ENCODE data around the gene OR52E1.
"Not testable (repeated sequence)": the region's sequence is repeated elsewhere in the genome, so short reads cannot be mapped to it uniquely, and the experiment has no call there.

OR52E1 gene

GRCh38 chr11:5046754-5047330 is 22.5 kb upstream of the OR52E1 start:
- no peaks in the 10 kb centered on the region for H3K27me3 ChIP-seq (replicated peaks; ENCODE audit: insufficient read depth, low read length)
- H3K9me3 ChIP-seq (replicated peaks; ENCODE audit: insufficient read depth, low read length), result no peaks in the 10 kb centered on the region
- no peak overlapping the region for H2AFZ ChIP-seq (ENCODE audit: low read length)
- no peak overlapping the region for H3K27ac ChIP-seq (ENCODE audit: low read length)
- H4K20me1 ChIP-seq (ENCODE audit: insufficient read depth, low read length), result no peaks in the 10 kb centered on the region
- no peak overlapping the region for H3K9ac ChIP-seq (ENCODE audit: low read length)
- no peak for TF ChIP-seq CTCF (IDR thresholded peaks at IDR 0.05; ENCODE audit: low read length)
- H3K4me2 ChIP-seq (ENCODE audit: low read depth, low read length), result no peak overlapping the region
- no peaks in the 10 kb centered on the region for H3K36me3 ChIP-seq (replicated peaks; ENCODE audit: insufficient read depth, low read length)
- H3F3A ChIP-seq (ENCODE audit: insufficient read depth, low read length), result no peaks in the 10 kb centered on the region
- H3K79me2 ChIP-seq (ENCODE audit: low read length), result no peaks in the 10 kb centered on the region
- no peak for DNase-seq
- no peak overlapping the region for H3K4me3 ChIP-seq (ENCODE audit: low read length)
- H3K4me1 ChIP-seq (ENCODE audit: low read length), result no peaks in the 10 kb centered on the region
- no peaks in the 10 kb centered on the region for H3K9me2 ChIP-seq (replicated peaks; ENCODE audit: insufficient read depth, low read length)

- H2AFZ ChIP-seq (ENCODE audit: low read length); H3K9ac ChIP-seq (ENCODE audit: low read length); H3K4me1 ChIP-seq (ENCODE audit: low read length); H3K4me2 ChIP-seq (ENCODE audit: low read depth, low read length); H3K9me2 ChIP-seq (replicated peaks; ENCODE audit: insufficient read depth, low read length); DNase-seq; H3K27ac ChIP-seq (ENCODE audit: low read length); H3K4me3 ChIP-seq (ENCODE audit: low read length); H3F3A ChIP-seq (ENCODE audit: insufficient read depth, low read length); H4K20me1 ChIP-seq (ENCODE audit: insufficient read depth, low read length); H3K27me3 ChIP-seq (replicated peaks; ENCODE audit: insufficient read depth, low read length); H3K79me2 ChIP-seq (ENCODE audit: low read length); H3K9me3 ChIP-seq (replicated peaks; ENCODE audit: insufficient read depth, low read length); H3K36me3 ChIP-seq (replicated peaks; ENCODE audit: insufficient read depth, low read length): not testable (repeated sequence)
These were observed 10.7 kb upstream of the OR52E1 start for GRCh38 chr11:5058679-5059078.

- H3K4me2 ChIP-seq (ENCODE audit: low read depth, low read length), result no peak within 1 kb of the TSS
- H4K20me1 ChIP-seq (ENCODE audit: insufficient read depth, low read length), result no peaks in the 10 kb centered on the region
- no peaks in the 10 kb centered on the region for H3K9me2 ChIP-seq (replicated peaks; ENCODE audit: insufficient read depth, low read length)
- H3K27me3 ChIP-seq (replicated peaks; ENCODE audit: insufficient read depth, low read length), result no peaks in the 10 kb centered on the region
- H3F3A ChIP-seq (ENCODE audit: insufficient read depth, low read length), result no peaks in the 10 kb centered on the region
- H3K27ac ChIP-seq (ENCODE audit: low read length), result no peak within 1 kb of the TSS
- H2AFZ ChIP-seq (ENCODE audit: low read length), result no peak within 1 kb of the TSS
- H3K9ac ChIP-seq (ENCODE audit: low read length), result no peak within 1 kb of the TSS
- H3K4me1 ChIP-seq (ENCODE audit: low read length), result no peaks in the 10 kb centered on the region
- TF ChIP-seq CTCF (IDR thresholded peaks at IDR 0.05; ENCODE audit: low read length) (no peak), EZH2phosphoT487 (IDR thresholded peaks at IDR 0.05; ENCODE audit: low read length) (no peak), EZH2 (optimal IDR thresholded peaks at IDR 0.05; ENCODE audit: low read depth, low read length) (no peak)
- H3K4me3 ChIP-seq (ENCODE audit: low read length), result no peak within 1 kb of the TSS
- no peaks in the 10 kb centered on the region for H3K79me2 ChIP-seq (ENCODE audit: low read length)
- DNase-seq, result no peak
- H3K9me3 ChIP-seq (replicated peaks; ENCODE audit: insufficient read depth, low read length), result no peaks in the 10 kb centered on the region
- no peaks in the 10 kb centered on the region for H3K36me3 ChIP-seq (replicated peaks; ENCODE audit: insufficient read depth, low read length)
These were observed 10.0 kb upstream of the OR52E1 start, which contains the start of gene OR52E2 for GRCh38 chr11:5059391-5059790. TSS of gene OR52E2 (minus strand) at chr11:5059627. CDS start at chr11:5059627, 0 bp downstream.

- no peaks in the 10 kb centered on the region for H3K9me2 ChIP-seq (replicated peaks; ENCODE audit: insufficient read depth, low read length)
- no peaks in the 10 kb centered on the region for H3K27me3 ChIP-seq (replicated peaks; ENCODE audit: insufficient read depth, low read length)
- H3F3A ChIP-seq (ENCODE audit: insufficient read depth, low read length), result no peaks in the 10 kb centered on the region
- H3K79me2 ChIP-seq (ENCODE audit: low read length), result no peaks in the 10 kb centered on the region
- no peaks in the 10 kb centered on the region for H3K9me3 ChIP-seq (replicated peaks; ENCODE audit: insufficient read depth, low read length)
- H3K9ac ChIP-seq (ENCODE audit: low read length), result no peak overlapping the region
- no peaks in the 10 kb centered on the region for H4K20me1 ChIP-seq (ENCODE audit: insufficient read depth, low read length)
- H3K4me3 ChIP-seq (ENCODE audit: low read length), result no peak overlapping the region
- no peaks in the 10 kb centered on the region for H3K36me3 ChIP-seq (replicated peaks; ENCODE audit: insufficient read depth, low read length)
- no peak overlapping the region for H3K27ac ChIP-seq (ENCODE audit: low read length)
- H3K4me1 ChIP-seq (ENCODE audit: low read length), result no peaks in the 10 kb centered on the region
- no peak overlapping the region for H3K4me2 ChIP-seq (ENCODE audit: low read depth, low read length)
- DNase-seq, result peak; percentile 14
- no peak for TF ChIP-seq EZH2phosphoT487 (IDR thresholded peaks at IDR 0.05; ENCODE audit: low read length)
- no peak for TF ChIP-seq CTCF (IDR thresholded peaks at IDR 0.05; ENCODE audit: low read length)
- no peak for TF ChIP-seq EZH2 (optimal IDR thresholded peaks at IDR 0.05; ENCODE audit: low read depth, low read length)
- H2AFZ ChIP-seq (ENCODE audit: low read length), result no peak overlapping the region
These were observed 4.3 kb upstream of the OR52E1 start for GRCh38 chr11:5065027-5065426.
